ENCODE data around the gene SEMA4D. TPM values are rescaled to one million over a fixed set of nuclear protein-coding genes. Genes with fewer than 3 reads are reported as not detected.

Gene SEMA4D
- total and polyA plus RNA-seq, 2 of the 13 experiments (the other 11 are each of a cell fraction or from before 2014, with no cell fraction given), result 0.13 to 0.16 TPM

- no peak overlapping the region for H3K9ac ChIP-seq (ENCODE audit: insufficient read depth, low read depth, low read length)
- H3K79me2 ChIP-seq (ENCODE audit: insufficient read depth, low read length), result no peaks in the 10 kb centered on the region
- H3K27ac ChIP-seq (ENCODE audit: extremely low read length, insufficient read depth, low read length), result no peak overlapping the region
- peaks cover 0 to 14% of the 10 kb centered on the region in 2 experiments; a peak in 2 of 5 replicates for H3K27me3 ChIP-seq (ENCODE audit: control insufficient read depth in 1 of 2, insufficient read depth in 2 of 2, low read length in 2 of 2)
- no peaks in the 10 kb centered on the region for H4K20me1 ChIP-seq (ENCODE audit: insufficient read depth, low read length)
- H2AFZ ChIP-seq (ENCODE audit: low read length), result no peak overlapping the region
- ATAC-seq (no peak), FAIRE-seq (no peak), DNase-seq (ENCODE audit: low spot score) (no peak)
- no peak overlapping the region for H3K4me2 ChIP-seq (ENCODE audit: low read depth, low read length)
- no peak overlapping the region for H3K4me3 ChIP-seq (replicated peaks in 1 of 3; ENCODE audit: insufficient read depth in 1 of 3, low read depth in 2 of 3, low read length in 3 of 3)
- H3K36me3 ChIP-seq (replicated peaks in 1 of 2; ENCODE audit: control insufficient read depth in 1 of 2, insufficient read depth in 2 of 2, low read length in 2 of 2), result no peaks in the 10 kb centered on the region
- no TSS peak for BruUV-seq (replicated peaks)
- POLR2A ChIA-PET, result no interaction called here
- H3K4me1 ChIP-seq (ENCODE audit: insufficient read depth, low read length), result no peaks in the 10 kb centered on the region
- in situ Hi-C loops (cut with HindIII; ENCODE audit: extremely low pct_ligation_motif_present, low pct_unique_long_range_greater_than_20kb), result no loop called here
- intact Hi-C loops (cut with micrococcal nuclease; ENCODE audit: unreplicated experiment), result no loop called here
- CTCF ChIA-PET (ENCODE audit: low intra/inter-chr PET ratio, low total read pairs), result no interaction called here
- 43% methylated on average over 5 of the region's 5 CpGs for WGBS (ENCODE audit: low lambda C conversion rate)
- no peaks in the 10 kb centered on the region for H3K9me3 ChIP-seq (ENCODE audit: low read length)
- TF ChIP-seq FOXJ3 (CRISPR knock-in tag; IDR thresholded peaks at IDR 0.05; ENCODE audit: borderline replicate concordance) (no peak), ZFY (CRISPR knock-in tag; IDR thresholded peaks at IDR 0.05) (no peak), SMC3 (IDR thresholded peaks at IDR 0.05; ENCODE audit: low read length) (no peak), ZNF737 (CRISPR knock-in tag; IDR thresholded peaks at IDR 0.05; ENCODE audit: borderline replicate concordance) (no peak), MED8 (CRISPR knock-in tag; IDR thresholded peaks at IDR 0.05; ENCODE audit: insufficient replicate concordance) (no peak), SP140L (CRISPR knock-in tag; IDR thresholded peaks at IDR 0.05; ENCODE audit: borderline replicate concordance) (no peak), SATB2 (CRISPR knock-in tag; IDR thresholded peaks at IDR 0.05) (no peak), ZBTB7A (CRISPR knock-in tag; IDR thresholded peaks at IDR 0.05) (no peak), HDAC2 (CRISPR knock-in tag; IDR thresholded peaks at IDR 0.05) (no peak), TAF15 (IDR thresholded peaks at IDR 0.05; ENCODE audit: low read depth, low read length, poor library complexity, severe bottlenecking) (no peak), BRCA1 (CRISPR knock-in tag; IDR thresholded peaks at IDR 0.05) (no peak), ZBTB40 (IDR thresholded peaks at IDR 0.05) (no peak), ZBTB40 (CRISPR knock-in tag; IDR thresholded peaks at IDR 0.05) (no peak)
These were observed 60.1 kb downstream of the SEMA4D start for GRCh38 chr9:89437772-89438171.
